NCI-H1694 (cell line): ENCODE data around the gene MAPRE2.
A peak's percentile ranks its signal among the peaks of the same experiment; 100 is the strongest.

ENCODE experiments used
- DNase-seq: peaks from one replicate; lab custom pipeline; 2025; lab: John Stamatoyannopoulos, UW

Gene MAPRE2

DNA sequence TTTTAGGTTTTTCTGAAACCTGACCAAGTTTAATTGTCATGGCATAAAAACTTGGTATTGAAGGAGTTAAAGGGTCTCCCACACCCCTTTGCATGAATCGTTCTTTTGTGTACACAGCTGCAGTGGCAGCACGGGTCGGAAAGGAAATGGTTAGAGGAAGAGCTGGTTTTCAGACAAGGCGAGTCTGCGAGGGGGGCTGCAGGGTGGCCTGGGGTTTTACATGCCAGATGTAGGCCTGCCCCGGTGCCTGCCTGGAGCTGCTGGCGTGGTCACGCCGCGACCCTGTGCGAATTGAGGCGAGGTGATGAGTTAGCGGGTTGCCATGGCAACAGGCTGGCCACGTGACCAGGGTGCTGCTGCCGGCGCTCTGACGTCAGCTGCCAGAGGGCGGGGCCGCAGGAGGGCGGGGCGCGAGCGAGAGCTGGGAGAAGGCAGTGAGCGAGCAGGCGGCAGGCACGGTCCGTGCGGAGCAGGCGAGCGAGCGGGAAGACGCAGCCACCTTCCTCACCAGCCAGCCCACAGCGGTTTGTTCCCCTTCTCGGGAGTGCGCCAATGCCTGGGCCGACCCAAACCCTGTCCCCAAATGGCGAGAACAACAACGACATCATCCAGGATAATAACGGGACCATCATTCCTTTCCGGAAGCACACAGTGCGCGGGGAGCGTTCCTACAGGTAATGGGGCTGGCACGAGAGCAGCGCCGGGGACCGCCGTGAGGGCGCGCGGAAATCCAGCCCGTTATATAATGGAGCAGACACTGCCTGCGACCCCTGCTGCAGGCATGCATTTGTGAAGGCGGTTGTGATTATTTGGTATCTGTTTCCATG lies at the start of gene MAPRE2:
Gene MAPRE2, plus strand, starts transcription at position 426 of the 827 bp plus-strand sequence. Its CDS starts 127 bp downstream, at position 553.
- peak; percentile 81 for DNase-seq

DNA sequence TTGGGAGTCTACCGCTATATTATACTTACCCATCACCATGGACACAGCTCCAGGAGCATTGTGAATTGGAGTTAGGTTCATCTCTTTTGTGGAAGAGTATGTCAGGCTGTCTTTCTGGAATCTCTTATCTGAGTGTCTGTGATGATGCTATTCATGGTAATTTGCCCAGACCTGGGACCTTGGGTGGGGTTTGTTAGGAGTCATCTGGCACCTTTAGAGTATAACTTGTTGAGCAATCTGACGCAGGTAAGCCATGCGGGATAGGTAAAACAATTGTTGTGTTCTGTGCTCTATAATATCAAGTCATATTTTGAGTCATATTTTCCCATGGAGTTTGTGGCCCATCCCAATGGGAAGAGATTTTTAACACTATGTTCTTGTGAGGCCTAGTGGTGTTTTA lies 49.7 kb upstream of the MAPRE2 start:
- no peak for DNase-seq

DNA sequence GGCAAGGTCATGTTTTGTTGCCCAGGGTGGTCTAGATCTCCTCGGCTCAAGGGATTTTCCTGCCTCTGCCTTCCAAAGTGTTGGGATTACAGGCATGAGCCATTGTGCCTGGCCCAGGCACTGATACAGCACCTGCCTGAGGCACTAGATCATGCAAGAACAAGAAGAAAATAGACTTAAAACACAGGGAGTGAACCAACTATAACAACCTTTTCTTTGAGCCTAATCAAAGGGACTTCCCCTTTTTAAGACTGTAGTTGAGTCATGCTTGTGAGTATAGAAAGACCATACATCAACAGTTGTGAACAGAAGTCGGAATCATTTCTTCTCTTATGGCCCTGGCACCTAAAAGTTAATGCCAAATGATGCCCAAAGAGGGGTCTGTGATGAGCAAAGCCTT lies 47.9 kb upstream of the MAPRE2 start:
- no peak for DNase-seq

DNA sequence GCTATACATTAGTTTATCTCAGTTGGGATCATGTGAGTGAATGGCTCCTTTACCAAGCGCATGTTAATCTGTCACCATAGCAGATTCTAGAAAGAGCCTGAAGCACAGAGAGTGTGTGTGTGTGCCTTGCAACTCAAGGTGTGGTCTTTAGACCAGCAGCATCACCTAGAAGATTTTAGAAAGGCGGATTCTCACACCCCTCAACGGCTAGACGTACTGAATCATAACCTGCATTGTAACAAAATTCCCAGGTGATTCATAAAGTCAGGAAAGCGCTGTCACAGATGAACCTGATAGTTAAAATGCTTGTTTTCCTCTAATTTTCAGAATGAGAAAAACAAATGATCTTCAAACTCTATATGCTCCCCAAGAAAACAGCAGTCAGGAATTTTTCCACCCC lies 45.5 kb upstream of the MAPRE2 start:
- DNase-seq, result no peak

DNA sequence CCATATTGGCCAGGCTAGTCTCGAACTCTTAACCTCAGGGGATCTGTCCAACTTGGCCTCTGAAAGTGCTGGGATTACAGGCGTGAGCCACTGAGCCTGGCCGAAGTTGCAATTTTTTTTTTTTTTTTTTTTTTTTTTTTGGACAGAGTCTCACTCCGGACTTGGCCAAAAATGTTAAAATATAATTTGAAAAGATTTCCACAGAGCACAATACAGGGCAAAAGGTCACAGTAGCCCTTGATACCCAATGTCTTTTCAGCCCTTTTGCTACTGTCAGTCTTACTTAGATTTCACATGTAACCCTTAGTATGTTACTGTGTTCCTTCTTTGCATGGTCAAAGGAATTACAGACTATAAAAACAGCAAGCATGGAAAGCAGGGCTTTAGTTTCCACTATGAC lies 42.6 kb upstream of the MAPRE2 start:
- no peak for DNase-seq

DNA sequence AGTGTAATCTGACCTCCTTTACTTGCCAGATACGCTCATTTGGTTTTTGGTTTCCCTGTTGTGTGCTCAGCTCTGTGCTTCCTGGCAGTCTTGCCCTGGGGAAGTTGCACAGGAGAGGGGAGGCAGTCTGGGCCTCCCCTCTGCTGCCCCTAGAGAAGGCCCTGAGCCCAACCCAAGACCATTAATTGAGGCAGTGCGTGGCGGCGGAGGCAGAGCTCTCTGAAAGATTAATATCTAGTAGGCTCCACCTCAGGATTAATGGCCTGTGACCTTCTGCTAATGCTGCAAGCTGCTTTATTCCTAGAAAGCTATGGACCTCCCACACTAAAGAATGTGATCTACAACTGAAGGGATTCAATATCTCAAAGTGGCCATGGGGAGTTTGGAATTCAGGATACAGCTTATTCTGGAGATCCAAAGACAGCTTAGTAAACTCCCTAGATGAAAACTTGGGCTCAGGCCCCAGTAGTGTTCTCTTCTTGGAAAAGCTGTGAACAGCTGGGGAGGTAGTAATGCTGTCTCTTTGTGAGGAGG lies 41.4 kb upstream of the MAPRE2 start:
- DNase-seq, result no peak

DNA sequence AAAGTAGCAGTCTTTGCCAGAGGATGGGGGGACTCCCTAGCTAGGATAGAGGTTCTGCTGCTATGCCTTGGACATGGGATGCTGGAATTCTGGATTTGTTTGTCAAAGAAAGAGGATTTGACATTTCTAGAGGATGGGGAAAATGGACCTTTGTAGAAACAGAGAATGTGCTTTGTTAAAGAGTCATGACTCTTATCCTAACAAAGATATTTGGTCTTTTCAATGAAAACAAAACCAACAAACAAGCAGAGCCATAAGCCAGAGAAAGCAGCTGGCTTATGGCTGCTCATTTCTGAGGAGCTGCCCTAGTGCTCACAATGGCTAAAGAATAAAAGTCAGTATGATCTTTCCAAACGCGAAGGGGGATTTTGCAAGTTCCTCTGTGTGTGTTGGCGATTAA lies 40.8 kb upstream of the MAPRE2 start:
- DNase-seq, result no peak

DNA sequence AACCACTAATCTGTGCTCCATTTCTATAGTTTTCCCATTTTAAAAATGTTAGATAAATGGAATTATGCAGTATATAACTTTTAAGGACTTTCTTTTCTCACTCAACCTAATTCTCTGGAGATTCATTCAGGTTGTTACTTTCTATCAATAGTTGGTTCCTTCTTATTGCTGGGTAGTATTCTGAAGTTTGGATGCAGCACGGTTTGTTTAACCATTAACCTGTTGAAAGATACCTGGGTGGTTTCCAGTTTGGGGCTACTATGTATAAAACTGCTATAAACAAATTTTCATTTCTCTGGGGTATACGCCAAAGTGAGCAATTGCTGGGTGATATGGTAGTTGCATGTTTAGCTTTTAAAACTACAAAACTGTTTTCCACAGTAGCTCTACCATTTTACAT lies 39.1 kb upstream of the MAPRE2 start:
- DNase-seq, result no peak

DNA sequence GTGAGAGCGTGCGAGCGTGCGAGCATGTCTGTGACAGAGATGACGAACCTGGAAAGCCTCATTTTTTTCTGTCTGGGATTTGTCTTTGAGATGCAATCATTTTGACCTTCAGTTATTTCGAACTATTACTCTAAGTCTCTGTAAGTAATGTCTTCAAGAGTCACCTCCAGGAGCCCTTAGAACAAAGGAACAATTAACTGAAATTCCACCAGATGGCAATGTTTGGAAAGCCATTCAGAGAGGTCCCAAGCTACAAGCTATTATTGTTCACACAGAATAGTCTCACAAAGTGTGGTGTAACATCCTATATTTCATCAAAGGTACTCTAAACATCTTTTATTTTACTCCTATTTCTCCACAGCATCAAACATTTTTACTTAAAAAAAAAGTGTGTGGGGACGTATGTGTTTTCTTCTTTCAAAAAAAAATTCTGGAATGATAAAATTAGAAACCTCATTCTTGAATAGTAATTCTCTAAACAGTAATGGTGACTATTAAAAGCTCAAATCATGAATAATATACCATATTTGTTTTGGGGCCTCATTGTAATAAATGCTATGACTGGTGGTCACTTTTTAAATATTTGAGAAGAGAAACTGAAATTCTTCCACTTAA lies 35.1 kb upstream of the MAPRE2 start:
- DNase-seq, result peak; percentile 64

DNA sequence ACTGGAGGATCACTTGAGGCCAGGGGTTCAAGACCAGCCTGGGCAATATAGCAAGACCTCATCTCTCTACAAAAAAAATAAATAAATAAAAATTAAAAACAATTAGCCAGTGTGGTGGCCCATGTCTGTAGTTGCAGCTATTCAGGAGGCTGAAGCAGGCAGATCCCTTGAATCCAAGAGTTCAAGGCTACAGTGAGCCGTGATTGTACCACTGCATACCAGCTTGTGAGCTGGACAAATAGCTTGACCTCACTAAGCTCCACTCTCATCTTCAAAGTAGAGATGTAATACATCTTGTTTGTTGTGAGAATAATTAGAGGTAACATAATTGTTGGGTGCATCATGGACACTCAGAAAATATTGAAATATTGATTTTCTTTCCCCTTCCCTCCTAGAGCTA lies 31.1 kb upstream of the MAPRE2 start:
- no peak for DNase-seq

DNA sequence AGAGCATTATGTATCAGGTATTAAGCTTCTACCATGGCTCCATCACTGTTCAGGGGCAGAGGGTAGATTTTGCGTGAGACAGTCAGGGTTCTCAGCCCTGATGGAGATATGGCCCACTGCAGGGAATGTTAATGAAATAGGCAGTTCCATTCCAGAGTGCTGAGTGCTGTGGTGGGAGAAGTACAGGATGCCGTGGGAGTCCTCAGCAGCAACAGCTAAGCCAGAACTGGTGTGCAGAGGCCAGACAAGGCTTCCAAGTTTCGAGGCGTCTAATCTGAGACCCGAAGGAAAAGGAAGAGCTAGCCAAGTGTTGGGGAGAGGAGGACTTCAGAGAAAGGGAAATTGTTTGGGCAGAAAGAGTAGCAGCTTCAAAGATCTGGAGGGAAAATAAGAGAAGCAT lies 30.2 kb upstream of the MAPRE2 start:
- no peak for DNase-seq

DNA sequence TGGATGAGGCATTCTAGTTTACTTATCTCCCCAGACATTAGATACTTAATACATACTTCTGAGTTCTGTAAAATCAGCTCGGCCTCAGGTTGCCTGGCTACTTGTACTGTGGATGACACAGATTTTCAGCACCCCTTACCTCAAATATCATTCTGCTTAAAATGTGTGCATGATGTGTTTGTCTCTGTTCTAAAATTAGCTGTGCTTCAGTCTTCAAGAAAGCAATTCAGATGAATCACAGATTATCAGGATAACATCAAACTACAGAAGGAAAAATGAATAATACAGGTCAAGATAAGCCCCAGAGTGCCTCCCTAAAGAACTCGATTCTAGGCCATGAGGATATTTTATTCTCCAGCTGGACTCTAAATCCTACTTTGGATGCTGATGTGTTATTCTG lies 21.3 kb upstream of the MAPRE2 start:
- no peak for DNase-seq

DNA sequence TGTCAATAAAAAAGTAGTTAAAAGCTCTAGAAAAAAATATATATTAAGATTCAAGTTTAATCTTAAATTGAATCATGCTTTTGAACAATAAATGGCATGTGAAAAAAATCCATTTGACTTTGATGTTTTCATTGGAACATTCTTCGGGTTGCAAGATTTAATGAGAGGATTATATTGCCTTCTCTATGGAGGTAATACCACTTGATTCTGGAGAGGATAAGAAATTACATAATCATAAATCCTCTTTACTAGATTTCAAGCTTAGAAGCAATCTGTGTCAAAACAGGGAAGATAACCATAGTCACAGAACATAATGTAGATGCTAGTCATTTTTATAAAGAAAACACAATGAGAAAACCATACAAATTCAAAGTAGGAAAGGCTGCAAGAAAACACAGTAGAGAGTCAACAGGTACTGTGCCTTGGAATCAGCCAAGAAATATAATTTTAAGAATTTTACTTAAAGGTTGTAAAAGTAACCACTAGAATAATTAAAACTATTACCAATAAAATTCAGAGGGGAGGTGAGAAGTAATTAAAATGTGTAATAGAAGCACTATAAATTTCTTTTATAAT lies 18.7 kb upstream of the MAPRE2 start:
- DNase-seq, result no peak

DNA sequence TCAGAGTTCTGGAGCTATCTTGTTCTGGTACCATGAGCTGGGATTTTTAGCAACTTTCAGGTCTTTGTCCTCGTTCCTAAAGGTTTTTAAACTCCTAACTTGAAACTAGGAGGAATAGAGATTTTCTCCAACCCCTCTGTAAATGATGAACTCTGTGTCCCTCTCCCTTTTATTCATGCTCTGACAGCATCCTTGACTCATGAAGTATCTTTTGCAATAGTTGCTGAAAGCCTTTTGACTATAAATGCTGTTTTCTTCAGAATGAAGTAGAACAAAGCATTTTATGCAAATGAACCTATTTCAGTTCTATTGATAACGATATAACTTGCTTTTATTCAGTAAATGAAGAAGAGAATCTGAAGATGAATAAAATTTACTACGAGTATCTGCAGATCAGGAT lies 17.0 kb upstream of the MAPRE2 start:
- DNase-seq, result no peak

DNA sequence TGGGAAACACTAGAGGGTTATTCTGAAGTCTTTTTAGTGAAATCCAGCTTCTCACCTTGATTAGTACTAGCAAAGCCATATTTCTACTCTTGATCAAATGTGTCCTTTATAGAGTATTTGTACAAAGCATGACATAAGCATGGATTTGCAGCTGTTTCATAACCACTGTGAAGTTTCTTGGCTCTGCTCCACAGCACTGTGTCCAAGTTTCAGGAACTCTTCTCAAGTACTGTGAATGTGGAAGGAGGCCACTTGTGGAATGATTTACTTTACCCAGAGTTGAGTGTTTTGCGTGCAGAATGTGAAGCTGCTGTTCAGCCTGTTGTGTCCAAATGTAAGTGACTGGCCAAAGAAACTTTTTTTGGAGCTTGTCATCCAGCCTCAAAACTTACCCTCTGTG lies 16.2 kb upstream of the MAPRE2 start:
- DNase-seq, result no peak

DNA sequence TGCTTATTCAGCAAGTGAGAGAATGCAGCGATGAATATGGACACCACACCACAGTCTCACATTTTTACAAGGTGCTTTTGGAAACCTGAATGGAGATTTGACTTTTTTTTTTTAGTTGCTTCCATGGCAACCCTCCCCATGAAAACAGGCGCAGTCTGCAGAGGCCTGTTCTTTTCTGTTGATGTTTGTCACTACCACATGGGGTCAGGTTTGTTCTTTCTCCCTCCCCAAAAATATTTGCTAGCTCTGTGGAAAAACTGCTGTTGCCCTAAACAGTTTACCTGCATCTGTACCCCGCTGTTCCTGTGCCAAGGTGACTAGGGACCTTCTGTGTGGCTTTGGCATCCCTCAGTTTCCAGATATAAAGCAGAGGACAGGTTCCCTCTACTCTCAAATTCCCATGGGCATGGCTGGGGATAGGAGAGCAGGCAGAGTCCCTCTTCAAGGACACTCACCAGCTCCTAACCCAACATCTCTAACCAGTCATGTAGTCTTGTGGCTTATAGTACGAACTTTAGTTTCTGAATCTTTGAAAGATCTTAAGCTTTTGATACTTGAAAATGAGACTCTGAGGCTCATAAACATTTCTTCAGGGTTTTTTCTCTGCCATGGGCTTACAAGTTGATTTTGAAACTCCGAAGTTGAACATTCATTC lies 14.7 kb upstream of the MAPRE2 start:
- DNase-seq, result no peak

DNA sequence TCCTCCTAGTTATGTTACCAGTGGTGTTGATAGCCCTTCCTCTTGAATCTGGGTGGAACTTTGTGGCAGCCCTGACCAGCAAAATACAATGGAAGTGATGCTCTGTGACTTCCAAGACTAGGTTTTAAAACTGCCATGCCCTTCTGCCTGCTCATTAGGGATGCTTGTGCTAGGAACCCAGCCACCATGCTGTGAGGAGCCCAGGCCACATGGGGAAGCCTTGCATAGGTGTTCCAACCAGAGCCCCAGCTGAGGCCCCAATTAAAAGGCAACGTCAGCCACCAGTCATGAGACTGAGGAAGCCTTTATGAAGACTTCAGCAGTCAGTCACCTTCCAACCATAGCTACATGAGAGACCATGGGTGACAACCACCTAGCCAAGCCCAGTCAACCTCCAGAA lies 14.0 kb upstream of the MAPRE2 start:
- DNase-seq, result no peak

DNA sequence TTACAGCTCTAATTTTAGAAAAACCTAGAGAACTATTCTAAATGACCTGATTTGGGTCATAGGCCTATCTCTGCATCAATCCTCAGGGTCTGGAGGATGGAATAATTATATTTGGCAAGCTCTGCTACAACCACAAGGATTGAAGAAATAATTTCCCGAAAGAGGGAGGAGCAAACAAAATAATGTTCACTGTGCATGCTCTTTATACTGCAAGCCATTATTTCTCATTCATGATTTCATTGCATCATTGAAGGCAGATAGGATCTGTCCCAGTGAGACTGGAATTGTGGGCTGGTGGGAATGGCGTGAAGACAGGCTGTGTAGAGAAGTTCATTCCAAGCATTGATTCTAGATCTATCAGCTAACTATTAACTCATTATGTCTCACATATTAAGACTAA lies 12.7 kb upstream of the MAPRE2 start:
- no peak for DNase-seq

DNA sequence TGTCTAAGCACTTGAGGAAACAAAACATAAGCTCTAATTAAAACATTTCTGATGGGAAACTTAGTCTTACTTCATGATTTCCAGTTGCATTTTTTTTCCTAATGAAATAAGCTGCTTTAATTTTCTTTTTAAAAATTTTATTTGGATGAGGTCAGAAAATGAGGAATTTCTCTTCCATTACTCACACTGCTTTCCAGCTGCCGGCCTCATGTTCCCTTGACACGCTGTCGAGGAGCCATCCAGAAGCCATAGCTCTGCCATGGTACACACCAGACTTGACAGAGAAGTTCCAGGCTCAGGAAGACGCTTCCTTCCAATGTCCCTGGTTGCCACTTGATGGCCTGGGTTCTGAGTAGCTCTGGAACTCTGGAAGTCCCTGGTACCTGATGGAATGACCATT lies 12.1 kb upstream of the MAPRE2 start:
- no peak for DNase-seq

DNA sequence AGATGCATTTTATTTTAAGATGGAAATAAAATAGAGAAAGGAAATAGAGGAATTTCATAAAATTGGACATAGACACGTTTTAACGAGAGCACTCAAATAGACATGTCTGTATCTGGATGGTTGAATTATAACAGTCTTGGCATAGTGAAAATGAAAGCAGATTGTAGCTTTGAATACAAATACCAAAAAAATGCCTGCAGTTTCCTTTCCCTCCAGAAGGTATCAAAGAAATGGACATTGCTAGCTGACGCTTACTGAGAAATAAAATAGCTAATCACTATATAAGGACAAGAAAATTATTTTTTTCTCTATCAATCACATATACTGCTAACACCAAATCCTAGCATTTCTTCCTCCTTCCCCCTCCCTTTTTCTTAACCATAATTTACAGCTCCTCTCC lies 11.4 kb upstream of the MAPRE2 start:
- DNase-seq, result no peak

DNA sequence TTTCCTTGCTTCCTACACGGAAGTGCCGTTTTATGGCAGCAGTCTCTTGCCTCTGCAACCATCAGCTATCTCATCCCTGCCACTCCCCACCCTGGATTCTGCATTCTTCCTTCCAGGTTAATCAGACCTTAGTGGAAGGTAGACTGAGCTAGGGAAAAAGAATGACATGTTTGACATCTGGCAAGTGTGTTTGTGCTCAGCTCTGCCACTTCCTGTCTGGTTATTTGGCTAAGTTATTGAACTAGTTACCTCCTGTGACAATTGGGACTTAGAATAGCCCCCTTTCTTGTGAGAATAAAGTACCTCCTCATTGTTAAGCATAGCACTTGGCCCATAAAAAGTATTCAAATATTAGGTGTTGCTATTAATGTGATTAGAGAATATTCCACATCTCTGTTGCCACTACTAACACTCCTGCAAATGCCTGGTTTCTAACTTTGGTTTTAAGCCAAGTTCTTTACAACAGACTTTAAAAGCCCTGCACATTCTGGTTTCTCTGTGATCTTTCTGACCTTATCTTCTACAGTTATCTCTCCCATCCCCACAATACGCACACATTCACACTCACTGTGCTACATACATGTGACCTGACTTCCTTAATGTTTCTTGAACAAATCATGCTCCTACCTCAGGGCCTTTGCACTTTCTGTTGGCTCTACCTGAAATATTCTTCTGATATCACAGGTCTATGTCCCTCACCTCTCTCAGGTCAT lies 10.8 kb upstream of the MAPRE2 start:
- no peak for DNase-seq

DNA sequence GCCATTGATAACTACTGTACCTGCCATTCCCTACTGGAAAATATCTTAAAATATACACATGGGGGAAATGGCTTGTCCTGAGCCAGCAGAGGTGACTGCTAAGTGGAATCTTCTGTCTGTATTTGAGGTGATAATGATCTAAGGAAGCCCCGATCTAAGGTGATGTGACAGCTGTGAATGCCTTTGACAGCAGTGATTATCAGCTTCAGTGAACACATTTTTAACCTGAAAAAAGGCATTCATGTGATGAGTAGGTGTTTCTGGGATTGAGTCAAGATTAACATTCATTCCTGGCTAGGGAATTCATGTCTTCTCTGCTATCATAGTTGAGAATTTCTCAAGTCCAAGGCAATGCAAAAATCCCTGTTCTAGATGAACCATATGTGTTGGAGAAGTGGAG lies 9.1 kb upstream of the MAPRE2 start:
- no peak for DNase-seq
